Mesenchymal stem cell (in vitro differentiated cells and primary cell): ENCODE measurements around the gene KIAA0408.

Experiments used
- DNase-seq: peaks from one replicate; pipeline ENCODE4 v3.0.0-alpha.2; 2013
- H2AFZ ChIP-seq: one replicate; pipeline ENCODE4 v1.6.1; 2013; ENCODE audit warnings: low read depth, mild to moderate bottlenecking, control low read depth, inconsistent platforms, low read length, moderate library complexity
- H2AK5ac ChIP-seq: 2 replicates; pipeline ENCODE4 v1.6.1; 2013; ENCODE audit warnings: low read length, moderate library complexity, mild to moderate bottlenecking, inconsistent platforms; ENCODE audit not compliant: severe bottlenecking
- H2BK120ac ChIP-seq: one replicate; pipeline ENCODE4 v1.6.1; 2013; ENCODE audit warnings: low read depth, mild to moderate bottlenecking, inconsistent platforms, low read length, moderate library complexity
- H2BK12ac ChIP-seq, 2 experiments: one replicate each; pipeline ENCODE4 v1.6.1; 2013; ENCODE audit warnings: inconsistent platforms in 2 of 2, low read length in 2 of 2, mild to moderate bottlenecking in 2 of 2, moderate library complexity in 2 of 2, control low read depth in 1 of 2
- H2BK15ac ChIP-seq: one replicate; pipeline ENCODE4 v1.6.1; 2013; ENCODE audit warnings: mild to moderate bottlenecking, low read depth, inconsistent platforms; ENCODE audit not compliant: poor library complexity, severe bottlenecking
- H2BK5ac ChIP-seq: 2 replicates; pipeline ENCODE4 v1.6.1; 2013; ENCODE audit warnings: low read depth, mild to moderate bottlenecking, low read length, control low read depth, inconsistent platforms; ENCODE audit not compliant: poor library complexity, severe bottlenecking
- H3K14ac ChIP-seq, 2 experiments: one replicate each; pipeline ENCODE4 v1.6.1; 2013; ENCODE audit warnings: inconsistent platforms in 2 of 2, low read length in 2 of 2, control low read depth in 1 of 2, mild to moderate bottlenecking in 1 of 2, moderate library complexity in 1 of 2
- H3K18ac ChIP-seq, 2 experiments: one replicate each; pipeline ENCODE4 v1.6.1; 2013; ENCODE audit warnings: inconsistent platforms in 2 of 2, low read length in 2 of 2, control low read depth in 1 of 2, low read depth in 1 of 2, mild to moderate bottlenecking in 1 of 2
- H3K23ac ChIP-seq, 2 experiments: one replicate each; pipeline ENCODE4 v1.6.1; 2013; ENCODE audit warnings: inconsistent platforms in 2 of 2, low read length in 2 of 2, mild to moderate bottlenecking in 2 of 2, moderate library complexity in 2 of 2, control low read depth in 1 of 2
- H3K27ac ChIP-seq: 2 replicates; pipeline ENCODE4 v1.5.1; 2013; ENCODE audit warnings: mild to moderate bottlenecking, moderate library complexity, low read length, control low read depth, inconsistent platforms; ENCODE audit not compliant: poor library complexity, severe bottlenecking
- H3K27me3 ChIP-seq, 2 experiments: 2 replicates each; pipeline versions ENCODE4 v1.6.1 to v1.7.0; 2013; ENCODE audit warnings: low read length in 2 of 2, mild to moderate bottlenecking in 2 of 2, moderate library complexity in 2 of 2, control low read depth in 1 of 2, inconsistent platforms in 1 of 2; ENCODE audit not compliant: control insufficient read depth in 1 of 2, insufficient read depth in 1 of 2
- H3K36me3 ChIP-seq, 2 experiments: 2 replicates each; pipeline versions ENCODE4 v1.6.1 to v1.7.0; 2013; ENCODE audit warnings: low read length in 2 of 2, control low read depth in 1 of 2, inconsistent platforms in 1 of 2, low read depth in 1 of 2, mild to moderate bottlenecking in 1 of 2; ENCODE audit not compliant: insufficient read depth in 2 of 2, control insufficient read depth in 1 of 2
- H3K4ac ChIP-seq, 2 experiments: one replicate each; pipeline ENCODE4 v1.6.1; 2013; ENCODE audit warnings: inconsistent platforms in 2 of 2, low read length in 2 of 2, mild to moderate bottlenecking in 2 of 2, moderate library complexity in 2 of 2, control low read depth in 1 of 2, low read depth in 1 of 2
- H3K4me1 ChIP-seq: 2 replicates; pipeline ENCODE4 v1.6.1; 2013; ENCODE audit warnings: low read depth, low read length, control low read depth; ENCODE audit not compliant: control insufficient read depth, insufficient read depth
- H3K4me2 ChIP-seq: 2 replicates; pipeline ENCODE4 v1.6.1; 2013; ENCODE audit warnings: low read length, mild to moderate bottlenecking, inconsistent platforms; ENCODE audit not compliant: poor library complexity, severe bottlenecking
- H3K4me3 ChIP-seq, 2 experiments: 2 replicates each; pipeline versions ENCODE4 v1.5.1 to v1.7.0; 2013; ENCODE audit warnings: low read length in 2 of 2, mild to moderate bottlenecking in 2 of 2, control low read depth in 1 of 2, low read depth in 1 of 2; ENCODE audit not compliant: insufficient read depth in 1 of 2
- H3K79me1 ChIP-seq: replicated peaks from 2 replicates; pipeline ENCODE4 v1.6.1; 2013; ENCODE audit warnings: mild to moderate bottlenecking, control low read depth, low read length, inconsistent platforms; ENCODE audit not compliant: poor library complexity, severe bottlenecking
- H3K9ac ChIP-seq: 2 replicates; pipeline ENCODE4 v1.7.0; 2013; ENCODE audit warnings: mild to moderate bottlenecking, low read length, moderate library complexity
- H3K9me3 ChIP-seq: 2 replicates; pipeline ENCODE4 v1.7.0; 2013; ENCODE audit warnings: mild to moderate bottlenecking, low read length; ENCODE audit not compliant: control insufficient read depth
- H4K8ac ChIP-seq: one replicate; pipeline ENCODE4 v1.6.1; 2013; ENCODE audit warnings: inconsistent platforms, mild to moderate bottlenecking, low read length, moderate library complexity
- H4K91ac ChIP-seq: one replicate; pipeline ENCODE4 v1.6.1; 2013; ENCODE audit warnings: mild to moderate bottlenecking, low read length, inconsistent platforms
- WGBS: methylation state at CpG from one replicate; pipeline ENCODE4 v1.1.7; 2013; ENCODE audit warnings: mixed read lengths; 5-methylcytosine and 5-hydroxymethylcytosine counted together

Gene KIAA0408

GRCh38 chr6:127464161-127464880 lies 5.1 kb upstream of the KIAA0408 start:
- DNase-seq, result peak; percentile 29
- H3K79me1 ChIP-seq, result peaks cover 9% of the 10 kb centered on the region
- H4K91ac ChIP-seq, result no peak overlapping the region
- H2BK120ac ChIP-seq, result no peak overlapping the region
- WGBS, result 58% methylated on average over 5 of the region's 6 CpGs
- H3K4me1 ChIP-seq, result no peaks in the 10 kb centered on the region
- no peak overlapping the region for H3K27ac ChIP-seq
- no peak overlapping the region for H3K14ac ChIP-seq
- H3K4me2 ChIP-seq, result no peak overlapping the region
- no peak overlapping the region for H2AFZ ChIP-seq
- no peak overlapping the region for H2AK5ac ChIP-seq
- no peak overlapping the region for H2BK5ac ChIP-seq
- no peak overlapping the region for H3K23ac ChIP-seq
- H3K4me3 ChIP-seq, result no peak overlapping the region
- peaks cover 0 to 3% of the 10 kb centered on the region in 2 experiments for H3K36me3 ChIP-seq
- no peak overlapping the region for H2BK15ac ChIP-seq
- H4K8ac ChIP-seq, result no peak overlapping the region
- H3K9ac ChIP-seq, result peak overlapping the region; percentile 61
- H3K9me3 ChIP-seq, result no peaks in the 10 kb centered on the region
- no peaks in the 10 kb centered on the region for H3K27me3 ChIP-seq
- H3K4ac ChIP-seq, result no peak overlapping the region
- no peak overlapping the region for H3K18ac ChIP-seq
- no peak overlapping the region for H2BK12ac ChIP-seq

GRCh38 chr6:127463056-127463455 lies 3.9 kb upstream of the KIAA0408 start:
- peak; percentile 31 for DNase-seq
- H2AFZ ChIP-seq, result no peak overlapping the region
- H3K27me3 ChIP-seq, result no peaks in the 10 kb centered on the region
- no peak overlapping the region for H2AK5ac ChIP-seq
- peak overlapping the region; percentile 60 for H3K9ac ChIP-seq
- no peak overlapping the region for H2BK5ac ChIP-seq
- H3K36me3 ChIP-seq, result peaks cover 0 to 3% of the 10 kb centered on the region in 2 experiments
- H3K4me2 ChIP-seq, result no peak overlapping the region
- no peak overlapping the region for H2BK15ac ChIP-seq
- H3K14ac ChIP-seq, result no peak overlapping the region
- H3K4me1 ChIP-seq, result no peaks in the 10 kb centered on the region
- H3K79me1 ChIP-seq, result peaks cover 10% of the 10 kb centered on the region
- no peak overlapping the region for H2BK12ac ChIP-seq
- no peak overlapping the region for H2BK120ac ChIP-seq
- H3K27ac ChIP-seq, result no peak overlapping the region
- H3K4ac ChIP-seq, result no peak overlapping the region
- H3K23ac ChIP-seq, result no peak overlapping the region
- 89% methylated on average over 4 of the region's 5 CpGs for WGBS
- H3K9me3 ChIP-seq, result no peaks in the 10 kb centered on the region
- no peak overlapping the region for H3K4me3 ChIP-seq
- H3K18ac ChIP-seq, result no peak overlapping the region
- no peak overlapping the region for H4K91ac ChIP-seq
- no peak overlapping the region for H4K8ac ChIP-seq

- no peak overlapping the region for H4K91ac ChIP-seq
- H2BK5ac ChIP-seq, result no peak overlapping the region
- no peak overlapping the region for H4K8ac ChIP-seq
- no peak overlapping the region for H3K23ac ChIP-seq
- H3K4me3 ChIP-seq, result no peak overlapping the region
- no peak overlapping the region for H2BK12ac ChIP-seq
- H3K4me2 ChIP-seq, result no peak overlapping the region
- WGBS, result 87% methylated on average over 2 of the region's 2 CpGs
- no peak overlapping the region for H3K27ac ChIP-seq
- DNase-seq, result peak; percentile 8
- no peak overlapping the region for H2BK120ac ChIP-seq
- no peak overlapping the region for H3K18ac ChIP-seq
- no peak overlapping the region for H3K4ac ChIP-seq
- H3K14ac ChIP-seq, result no peak overlapping the region
- H3K4me1 ChIP-seq, result no peaks in the 10 kb centered on the region
- H3K9me3 ChIP-seq, result no peaks in the 10 kb centered on the region
- H3K9ac ChIP-seq, result no peak overlapping the region
- peaks cover 0 to 3% of the 10 kb centered on the region in 2 experiments for H3K36me3 ChIP-seq
- no peak overlapping the region for H2AK5ac ChIP-seq
- peaks cover 12% of the 10 kb centered on the region for H3K79me1 ChIP-seq
- H2AFZ ChIP-seq, result no peak overlapping the region
- no peaks in the 10 kb centered on the region for H3K27me3 ChIP-seq
- no peak overlapping the region for H2BK15ac ChIP-seq
Measured at GRCh38 chr6:127462376-127462775, 3.2 kb upstream of the KIAA0408 start.

- Histone ChIP-seq H4K8ac (no peak overlapping the region), H3K27me3 (no peaks in the 10 kb centered on the region)
- WGBS, result 100% methylated on average over 1 of the region's 1 CpG
Measured at GRCh38 chr6:127460465-127460864, 1.3 kb upstream of the KIAA0408 start.

More at GRCh38 chr6:127460465-127460864, 1.3 kb upstream of the KIAA0408 start:
- Histone ChIP-seq H3K27ac (no peak overlapping the region), H2BK120ac (no peak overlapping the region), H3K4me3 (no peak overlapping the region), H3K9ac (no peak overlapping the region), H3K4me1 (no peaks in the 10 kb centered on the region), H2AFZ (no peak overlapping the region), H3K23ac (no peak overlapping the region), H3K4ac (no peak overlapping the region), H2AK5ac (no peak overlapping the region), H3K36me3 (peaks cover 0 to 3% of the 10 kb centered on the region in 2 experiments), H2BK12ac (no peak overlapping the region), H2BK5ac (no peak overlapping the region), H3K4me2 (no peak overlapping the region), H3K14ac (no peak overlapping the region), H3K9me3 (no peaks in the 10 kb centered on the region), H4K91ac (no peak overlapping the region), H2BK15ac (no peak overlapping the region), H3K79me1 (peaks cover 12% of the 10 kb centered on the region), H3K18ac (no peak overlapping the region)
- no peak for DNase-seq
